IMR-90 (cell line): ENCODE measurements around the gene DRICH1. TPM values are rescaled to one million over a fixed set of nuclear protein-coding genes. Genes with fewer than 3 reads are reported as not detected.

Source experiments
- ATAC-seq: fragments of 200-7000 bp; cut with Tn5 transposase; 2 replicates; pipeline ENCODE4 v1.9.1; 2020; ENCODE audit warnings: low read depth, mild to moderate bottlenecking, moderate library complexity
- BruUV-seq: library from RNA; stranded (reverse); fragments of 400-500 nt; replicated peaks from 2 replicates; lab custom pipeline; 2021; lab: Mats Ljungman, UMichigan
- CTCF ChIA-PET: fragments of 300-600 bp; formaldehyde crosslinking; extraction: SDS; loops from one replicate; lab custom pipeline; 2021; ENCODE audit warnings: antibody characterized with exemption; lab: Yijun Ruan, JAX
- POLR2A ChIA-PET: fragments of 300-600 bp; sonication (Branson Sonifier 250); formaldehyde crosslinking; loops from one replicate; lab custom pipeline; 2022; ENCODE audit warnings: antibody characterized with exemption; ENCODE audit not compliant: unreplicated experiment; lab: Charles Lee
- DNase-seq: peaks from one replicate; pipeline ENCODE4 v3.0.0; 2013
- H2AFZ ChIP-seq: replicated peaks from 2 replicates; pipeline ENCODE3; 2013; ENCODE audit warnings: low read length, mild to moderate bottlenecking; ENCODE audit not compliant: poor library complexity
- H2AK5ac ChIP-seq: 2 replicates; pipeline ENCODE4 v1.6.1; 2013; ENCODE audit warnings: low read depth, low read length, inconsistent platforms
- H2AK9ac ChIP-seq: replicated peaks from 2 replicates; pipeline ENCODE3; 2013; ENCODE audit warnings: mild to moderate bottlenecking, low read depth, low read length, moderate library complexity; ENCODE audit not compliant: poor library complexity
- H2BK120ac ChIP-seq: 2 replicates; pipeline ENCODE4 v1.6.1; 2013; ENCODE audit warnings: low read depth, low read length, inconsistent platforms
- H2BK15ac ChIP-seq: 3 replicates; pipeline ENCODE4 v1.6.1; 2013; ENCODE audit warnings: low read depth, low read length, inconsistent platforms
- H2BK20ac ChIP-seq: 2 replicates; pipeline ENCODE4 v1.6.1; 2013; ENCODE audit warnings: low read depth, mild to moderate bottlenecking, inconsistent platforms, low read length, moderate library complexity
- H2BK5ac ChIP-seq: 2 replicates; pipeline ENCODE4 v1.6.1; 2013; ENCODE audit warnings: mild to moderate bottlenecking, low read depth, low read length, inconsistent platforms; ENCODE audit not compliant: poor library complexity, severe bottlenecking
- H3K14ac ChIP-seq: replicated peaks from 2 replicates; pipeline ENCODE4 v1.6.1; 2013; ENCODE audit warnings: low read depth, low read length, inconsistent platforms
- H3K18ac ChIP-seq: 2 replicates; pipeline ENCODE4 v1.6.1; 2013; ENCODE audit warnings: low read depth, low read length, control low read depth
- H3K23ac ChIP-seq: 2 replicates; pipeline ENCODE4 v1.6.1; 2013; ENCODE audit warnings: low read depth, low read length, inconsistent platforms
- H3K27ac ChIP-seq: 2 replicates; pipeline ENCODE4 v1.5.1; 2013; ENCODE audit warnings: mild to moderate bottlenecking, control low read depth, low read length; ENCODE audit not compliant: insufficient read depth
- H3K27me3 ChIP-seq: 2 replicates; pipeline ENCODE4 v1.6.1; 2013; ENCODE audit warnings: low read length; ENCODE audit not compliant: control insufficient read depth, insufficient read depth
- H3K36me3 ChIP-seq: 2 replicates; pipeline ENCODE4 v1.6.1; 2013; ENCODE audit warnings: low read length, mixed read lengths; ENCODE audit not compliant: control insufficient read depth, insufficient read depth
- H3K4ac ChIP-seq: 2 replicates; pipeline ENCODE4 v1.6.1; 2013; ENCODE audit warnings: low read depth, low read length, inconsistent platforms
- H3K4me1 ChIP-seq: 2 replicates; pipeline ENCODE4 v1.6.1; 2013; ENCODE audit warnings: low read length, mixed read lengths; ENCODE audit not compliant: control insufficient read depth, insufficient read depth
- H3K4me2 ChIP-seq: 2 replicates; pipeline ENCODE4 v1.6.1; 2013; ENCODE audit warnings: low read depth, mild to moderate bottlenecking, control low read depth, low read length, moderate library complexity
- H3K4me3 ChIP-seq: 2 replicates; pipeline ENCODE4 v1.5.1; 2013; ENCODE audit warnings: low read depth, mild to moderate bottlenecking, control low read depth, low read length, moderate library complexity; ENCODE audit not compliant: insufficient read depth
- H3K56ac ChIP-seq: 2 replicates; pipeline ENCODE4 v1.6.1; 2013; ENCODE audit warnings: low read length, inconsistent platforms; ENCODE audit not compliant: insufficient read depth; ENCODE audit errors: extremely low read depth
- H3K79me1 ChIP-seq, 2 experiments: 2 replicates each; pipeline ENCODE4 v1.6.1; 2013; ENCODE audit warnings: low read length in 2 of 2, inconsistent platforms in 1 of 2, low read depth in 1 of 2
- H3K9ac ChIP-seq: 2 replicates; pipeline ENCODE4 v1.6.1; 2013; ENCODE audit warnings: low read depth, low read length, control low read depth
- H3K9me1 ChIP-seq: 2 replicates; pipeline ENCODE4 v1.6.1; 2013; ENCODE audit warnings: low read length, inconsistent platforms; ENCODE audit not compliant: insufficient read depth
- H3K9me3 ChIP-seq: 2 replicates; pipeline ENCODE4 v1.6.1; 2013; ENCODE audit warnings: low read length; ENCODE audit not compliant: control insufficient read depth, insufficient read depth
- H4K20me1 ChIP-seq: 2 replicates; pipeline ENCODE4 v1.6.1; 2013; ENCODE audit warnings: low read length, inconsistent platforms; ENCODE audit not compliant: insufficient read depth
- H4K5ac ChIP-seq: 2 replicates; pipeline ENCODE4 v1.6.1; 2013; ENCODE audit warnings: mild to moderate bottlenecking, low read depth, low read length, control low read depth
- H4K8ac ChIP-seq, 2 experiments: 2 replicates each; pipeline ENCODE4 v1.6.1; 2013; ENCODE audit warnings: low read depth in 2 of 2, low read length in 2 of 2, control low read depth in 1 of 2, inconsistent platforms in 1 of 2
- H4K91ac ChIP-seq: 2 replicates; pipeline ENCODE4 v1.6.1; 2013; ENCODE audit warnings: low read depth, low read length, inconsistent platforms; ENCODE audit not compliant: insufficient read depth
- BHLHE40 ChIP-seq: fragments of 150-350 bp; IDR thresholded peaks from 2 replicates; pipeline ENCODE4 v1.6.1; 2016; ENCODE audit warnings: mild to moderate bottlenecking, low read depth, low read length
- CEBPB ChIP-seq: IDR thresholded peaks from 2 replicates; pipeline ENCODE4 v1.6.1; 2012; ENCODE audit warnings: low read depth, low read length, improper control_type of control experiment
- CHD1 ChIP-seq: IDR thresholded peaks from 2 replicates; pipeline ENCODE4 v1.6.1; 2012; ENCODE audit warnings: low read depth, low read length, improper control_type of control experiment
- CTCF ChIP-seq: conservative IDR thresholded peaks from 2 replicates; pipeline ENCODE4 v1.5.1; 2012; ENCODE audit warnings: mild to moderate bottlenecking, low read depth, low read length, improper control_type of control experiment
- FOS ChIP-seq: fragments of 150-350 bp; IDR thresholded peaks from 2 replicates; pipeline ENCODE4 v1.6.1; 2016; ENCODE audit warnings: low read depth, low read length
- MAFK ChIP-seq: IDR thresholded peaks from 2 replicates; pipeline ENCODE4 v1.6.1; 2012; ENCODE audit warnings: low read depth, low read length, improper control_type of control experiment
- MAZ ChIP-seq: IDR thresholded peaks from 2 replicates; pipeline ENCODE4 v1.6.1; 2012; ENCODE audit warnings: low read depth, mild to moderate bottlenecking, low read length, improper control_type of control experiment, moderate library complexity, borderline replicate concordance
- MXI1 ChIP-seq: IDR thresholded peaks from 2 replicates; pipeline ENCODE4 v1.6.1; 2012; ENCODE audit warnings: low read depth, mild to moderate bottlenecking, low read length, moderate library complexity, borderline replicate concordance
- NFE2L2 ChIP-seq: fragments of 150-350 bp; IDR thresholded peaks from 2 replicates; pipeline ENCODE4 v1.6.1; 2016; ENCODE audit warnings: low read depth, mild to moderate bottlenecking, low read length
- POLR2A ChIP-seq: IDR thresholded peaks from 2 replicates; pipeline ENCODE4 v1.6.1; 2012; ENCODE audit warnings: mild to moderate bottlenecking, low read depth, low read length
- RAD21 ChIP-seq: IDR thresholded peaks from 2 replicates; pipeline ENCODE4 v1.6.1; 2012; ENCODE audit warnings: low read length, improper control_type of control experiment
- RCOR1 ChIP-seq: IDR thresholded peaks from 2 replicates; pipeline ENCODE4 v1.6.1; 2012; ENCODE audit warnings: mild to moderate bottlenecking, low read length, improper control_type of control experiment; ENCODE audit not compliant: insufficient replicate concordance
- RFX5 ChIP-seq: IDR thresholded peaks from 2 replicates; pipeline ENCODE4 v1.8.0; 2012; ENCODE audit warnings: low read depth, mild to moderate bottlenecking, low read length, moderate library complexity
- SMC3 ChIP-seq: fragments of 150-350 bp; IDR thresholded peaks from 2 replicates; pipeline ENCODE4 v1.6.1; 2016; ENCODE audit warnings: low read depth, mild to moderate bottlenecking, antibody characterized with exemption, low read length, moderate library complexity
- USF2 ChIP-seq: fragments of 150-350 bp; IDR thresholded peaks from 2 replicates; pipeline ENCODE4 v1.6.1; 2017; ENCODE audit warnings: mild to moderate bottlenecking, antibody characterized with exemption, low read length, low read depth
- WGBS, 2 experiments: methylation state at CpG; one replicate each; pipeline versions ENCODE4 v1.1.5 to v1.1.7; 2013; ENCODE audit warnings: missing lambda C conversion rate in 2 of 2; ENCODE audit not compliant: insufficient read length in 1 of 2; ENCODE audit errors: extremely low coverage in 2 of 2; 5-methylcytosine and 5-hydroxymethylcytosine counted together
- dilution Hi-C: fragments of 300-500 bp; cut with HindIII; formaldehyde crosslinking; loops from one replicate; pipeline ENCODE4 v1.14.3; 2018; ENCODE audit warnings: low sequenced_read_pairs; ENCODE audit not compliant: unreplicated experiment
- in situ Hi-C: fragments of 300-500 bp; cut with MboI; formaldehyde crosslinking; loops from 3 replicates; pipeline ENCODE4 v1.14.3; 2019; ENCODE audit warnings: low sequenced_read_pairs, inconsistent platforms, mixed read lengths
- intact Hi-C: fragments of 100-400 bp; cut with micrococcal nuclease; formaldehyde crosslinking; loops from 2 replicates; pipeline ENCODE4 v1.10.0; 2022
- polyA plus RNA-seq, 3 experiments: library from polyadenylated mRNA; depleted of rRNA; stranded (reverse); fragments of >200 nt; gene quantifications; 2 replicates each; pipeline ENCODE4 v1.2.3, GENCODE V29; 2012; ENCODE audit warnings: low replicate concordance in 1 of 3
- total RNA-seq: library from RNA; depleted of rRNA; stranded (reverse); fragments of >200 nt; gene quantifications from 2 replicates; pipeline ENCODE4 v1.2.3, GENCODE V29; 2012

Gene DRICH1
- total and polyA plus RNA-seq, 2 of the 4 experiments (the other 2 are of a cell fraction): 0.14 TPM; not detected in 1

- Histone ChIP-seq H2AK9ac (no peak overlapping the region), H3K27me3 (peaks cover 2% of the 10 kb centered on the region), H3K9me3 (no peaks in the 10 kb centered on the region), H4K20me1 (no peaks in the 10 kb centered on the region), H3K79me1 (no peaks in the 10 kb centered on the region), H3K27ac (no peak overlapping the region), H2AK5ac (no peak overlapping the region), H3K4ac (no peak overlapping the region), H4K5ac (no peak overlapping the region), H2BK120ac (no peak overlapping the region), H3K4me3 (no peak overlapping the region), H3K9ac (no peak overlapping the region), H3K9me1 (no peaks in the 10 kb centered on the region), H3K4me2 (no peak overlapping the region), H2BK20ac (no peak overlapping the region), H3K18ac (no peak overlapping the region), H3K4me1 (no peaks in the 10 kb centered on the region; the same call in 1 of the 2 replicates), H4K91ac (no peak overlapping the region), H2AFZ (peak overlapping the region; percentile 34), H4K8ac (no peak overlapping the region), H2BK5ac (no peak overlapping the region), H3K23ac (no peak overlapping the region), H2BK15ac (no peak overlapping the region), H3K36me3 (no peaks in the 10 kb centered on the region), H3K14ac (no peak overlapping the region), H3K56ac (no peak overlapping the region)
- DNase-seq (peak; percentile 54), ATAC-seq (peak; percentile 99)
- dilution Hi-C loops: no loop called here
- intact Hi-C loops: loop anchor here (1.0 to 10.0 kb wide), 3 partner anchors 50 to 626 kb away; no protein-coding TSS in a partner anchor
- POLR2A ChIA-PET: no interaction called here
- WGBS, 2 experiments: 0% methylated on average over 1 of the region's 11 CpGs; no CpG with 5 or more reads in 1 of the 2 experiments
- CTCF ChIA-PET: interaction anchor here (0.6 to 1.5 kb wide), 8 partner anchors 9 to 260 kb away, joined by 3 to 5 read pairs (median 3); no protein-coding TSS in a partner anchor
- BruUV-seq: no TSS peak
- in situ Hi-C loops: loop anchor here (10.0 kb wide), 1 partner anchor 1844 kb away; no protein-coding TSS in a partner anchor
- no peak for TF ChIP-seq POLR2A
- no peak for TF ChIP-seq MXI1
- TF ChIP-seq USF2: no peak
- TF ChIP-seq FOS: no peak
- TF ChIP-seq MAFK: no peak
- TF ChIP-seq BHLHE40: no peak
- TF ChIP-seq CHD1: no peak
- TF ChIP-seq RAD21: peak; percentile 84
- TF ChIP-seq SMC3: peak; percentile 60
- peak; percentile 73 for TF ChIP-seq CTCF
- no peak for TF ChIP-seq RFX5
- TF ChIP-seq NFE2L2: no peak
- no peak for TF ChIP-seq RCOR1
- TF ChIP-seq CEBPB: peak; percentile 48; the same call in 1 of the 2 replicates
- no peak for TF ChIP-seq MAZ
Observed at GRCh38 chr22:23591201-23591791, 40.8 kb downstream of the DRICH1 start.
